PFSK-1 (cell line): ENCODE results near the gene WDR47.

Experiments used
- FOXP2 ChIP-seq: optimal IDR thresholded peaks from 2 replicates; pipeline ENCODE3; 2011; ENCODE audit warnings: borderline replicate concordance, control low read depth, inconsistent platforms; ENCODE audit not compliant: insufficient read depth; ENCODE audit errors: extremely low read length, extremely low read depth
- POLR2AphosphoS5 ChIP-seq: IDR thresholded peaks from 2 replicates; pipeline ENCODE4 v1.6.1; 2012; ENCODE audit warnings: low read depth, mild to moderate bottlenecking, control low read depth, low read length, moderate library complexity
- SIN3A ChIP-seq: IDR thresholded peaks from 2 replicates; pipeline ENCODE4 v1.6.1; 2012; ENCODE audit warnings: mild to moderate bottlenecking, low read length, moderate library complexity, borderline replicate concordance; ENCODE audit not compliant: insufficient read depth
- TAF1 ChIP-seq: IDR thresholded peaks from 2 replicates; pipeline ENCODE4 v1.6.1; 2012; ENCODE audit warnings: low read length, control low read depth, borderline replicate concordance; ENCODE audit not compliant: insufficient read depth
- TF ChIP-seq, protein P1 (sequence below), 2 experiments: IDR thresholded peaks; 2 replicates each; pipeline versions ENCODE4 v1.6.1 to v1.8.0; 2011 to 2012; ENCODE audit warnings: low read depth in 2 of 2, low read length in 2 of 2, control low read depth in 1 of 2, inconsistent platforms in 1 of 2, mild to moderate bottlenecking in 1 of 2, moderate library complexity in 1 of 2; ENCODE audit not compliant: insufficient read depth in 1 of 2

The WDR47 gene

DNA sequence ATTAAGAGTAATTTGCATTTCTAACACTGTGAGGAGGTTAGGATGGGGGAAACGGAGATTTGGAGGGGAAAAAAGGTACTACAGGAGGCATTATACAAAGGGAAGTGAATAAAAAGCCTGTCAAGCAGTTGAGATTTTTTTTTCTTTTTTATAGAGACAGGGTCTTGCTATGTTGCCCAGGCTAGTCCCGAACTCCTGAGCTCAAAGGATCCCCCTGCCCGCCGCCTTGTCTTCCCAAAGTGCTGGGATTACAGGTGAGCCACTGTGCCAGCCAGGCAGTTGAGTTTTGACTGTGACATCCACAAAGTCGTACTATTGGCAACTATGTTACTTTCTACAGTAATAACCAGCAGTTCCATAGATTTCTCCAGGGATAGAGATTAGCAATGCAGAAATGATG, 81.2 kb downstream of the WDR47 start:
- no peak for TF ChIP-seq POLR2AphosphoS5
- TF ChIP-seq SIN3A: no peak
- TF ChIP-seq, protein P1, sequence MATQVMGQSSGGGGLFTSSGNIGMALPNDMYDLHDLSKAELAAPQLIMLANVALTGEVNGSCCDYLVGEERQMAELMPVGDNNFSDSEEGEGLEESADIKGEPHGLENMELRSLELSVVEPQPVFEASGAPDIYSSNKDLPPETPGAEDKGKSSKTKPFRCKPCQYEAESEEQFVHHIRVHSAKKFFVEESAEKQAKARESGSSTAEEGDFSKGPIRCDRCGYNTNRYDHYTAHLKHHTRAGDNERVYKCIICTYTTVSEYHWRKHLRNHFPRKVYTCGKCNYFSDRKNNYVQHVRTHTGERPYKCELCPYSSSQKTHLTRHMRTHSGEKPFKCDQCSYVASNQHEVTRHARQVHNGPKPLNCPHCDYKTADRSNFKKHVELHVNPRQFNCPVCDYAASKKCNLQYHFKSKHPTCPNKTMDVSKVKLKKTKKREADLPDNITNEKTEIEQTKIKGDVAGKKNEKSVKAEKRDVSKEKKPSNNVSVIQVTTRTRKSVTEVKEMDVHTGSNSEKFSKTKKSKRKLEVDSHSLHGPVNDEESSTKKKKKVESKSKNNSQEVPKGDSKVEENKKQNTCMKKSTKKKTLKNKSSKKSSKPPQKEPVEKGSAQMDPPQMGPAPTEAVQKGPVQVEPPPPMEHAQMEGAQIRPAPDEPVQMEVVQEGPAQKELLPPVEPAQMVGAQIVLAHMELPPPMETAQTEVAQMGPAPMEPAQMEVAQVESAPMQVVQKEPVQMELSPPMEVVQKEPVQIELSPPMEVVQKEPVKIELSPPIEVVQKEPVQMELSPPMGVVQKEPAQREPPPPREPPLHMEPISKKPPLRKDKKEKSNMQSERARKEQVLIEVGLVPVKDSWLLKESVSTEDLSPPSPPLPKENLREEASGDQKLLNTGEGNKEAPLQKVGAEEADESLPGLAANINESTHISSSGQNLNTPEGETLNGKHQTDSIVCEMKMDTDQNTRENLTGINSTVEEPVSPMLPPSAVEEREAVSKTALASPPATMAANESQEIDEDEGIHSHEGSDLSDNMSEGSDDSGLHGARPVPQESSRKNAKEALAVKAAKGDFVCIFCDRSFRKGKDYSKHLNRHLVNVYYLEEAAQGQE (IDR thresholded peaks at IDR 0.05; ENCODE audit: insufficient read depth in 1 of 2, low read depth in 2 of 2, low read length in 2 of 2): no peak
- TF ChIP-seq FOXP2: no peak
- no peak for TF ChIP-seq TAF1

DNA sequence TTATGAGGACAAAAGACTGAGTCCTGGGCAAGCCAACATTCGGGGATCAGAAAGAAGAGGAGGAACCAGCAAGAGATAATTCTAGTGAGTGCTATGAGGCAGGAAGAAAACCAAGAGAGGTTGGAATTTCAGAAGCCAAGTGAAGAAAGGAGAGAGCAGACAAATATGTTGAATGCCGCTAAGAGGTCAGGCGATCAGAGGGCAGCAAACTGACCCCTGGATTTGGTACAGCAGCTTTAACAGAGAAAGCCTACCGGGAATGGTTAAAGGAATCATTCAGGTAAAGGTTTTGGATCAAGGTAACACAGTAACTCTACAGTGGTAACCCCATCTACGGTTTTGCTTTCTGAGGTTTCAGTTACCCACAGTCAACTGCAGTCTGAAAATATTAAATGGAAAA, 84.0 kb downstream of the WDR47 start:
- no peak for TF ChIP-seq TAF1
- TF ChIP-seq, protein P1 (IDR thresholded peaks at IDR 0.05; ENCODE audit: insufficient read depth in 1 of 2, low read depth in 2 of 2, low read length in 2 of 2): no peak
- no peak for TF ChIP-seq SIN3A
- TF ChIP-seq FOXP2: no peak
- TF ChIP-seq POLR2AphosphoS5: no peak

DNA sequence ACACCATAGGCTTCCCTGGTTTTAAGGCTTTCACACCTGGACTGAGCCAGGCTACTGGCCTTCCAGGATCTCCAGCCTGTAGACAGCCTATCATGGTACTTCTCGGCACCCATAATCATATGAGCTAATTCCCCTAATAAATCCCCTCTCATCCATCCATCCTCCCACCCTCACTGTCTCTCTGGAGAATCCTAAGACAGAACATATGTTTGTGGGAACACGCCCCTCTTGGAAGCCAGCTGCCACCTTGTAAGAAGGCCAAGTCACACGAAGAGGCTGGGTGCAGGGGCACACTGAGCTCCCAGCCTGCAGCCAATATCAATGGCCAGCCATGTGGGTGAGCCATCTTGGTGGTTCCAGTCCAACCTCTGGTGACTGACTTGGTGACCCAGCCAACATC, 86.0 kb downstream of the WDR47 start:
- TF ChIP-seq POLR2AphosphoS5: no peak
- TF ChIP-seq, protein P1 (IDR thresholded peaks at IDR 0.05; ENCODE audit: insufficient read depth in 1 of 2, low read depth in 2 of 2, low read length in 2 of 2): no peak
- no peak for TF ChIP-seq SIN3A
- TF ChIP-seq TAF1: no peak
- no peak for TF ChIP-seq FOXP2

DNA sequence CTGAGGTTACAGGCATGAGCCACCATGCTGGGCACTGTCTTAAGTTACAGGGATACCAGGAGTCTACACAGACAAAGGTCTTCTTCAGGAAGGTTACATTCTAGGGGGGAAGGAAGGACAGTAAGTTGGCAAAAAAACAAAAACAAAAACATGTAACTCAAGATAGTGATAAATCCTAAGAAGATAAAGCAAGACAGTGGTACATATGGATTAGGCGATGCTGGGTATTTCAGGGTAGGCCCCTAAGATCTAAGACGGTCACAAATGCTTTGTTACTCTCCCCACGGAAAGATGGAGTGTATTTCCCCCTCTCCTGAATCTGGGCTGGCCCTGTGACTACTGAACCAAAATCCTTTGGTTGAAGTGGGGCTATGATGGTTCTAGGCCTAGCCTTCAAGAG, 86.8 kb downstream of the WDR47 start:
- TF ChIP-seq, protein P1 (IDR thresholded peaks at IDR 0.05; ENCODE audit: insufficient read depth in 1 of 2, low read depth in 2 of 2, low read length in 2 of 2): no peak
- TF ChIP-seq SIN3A: no peak
- TF ChIP-seq TAF1: no peak
- no peak for TF ChIP-seq FOXP2
- no peak for TF ChIP-seq POLR2AphosphoS5

DNA sequence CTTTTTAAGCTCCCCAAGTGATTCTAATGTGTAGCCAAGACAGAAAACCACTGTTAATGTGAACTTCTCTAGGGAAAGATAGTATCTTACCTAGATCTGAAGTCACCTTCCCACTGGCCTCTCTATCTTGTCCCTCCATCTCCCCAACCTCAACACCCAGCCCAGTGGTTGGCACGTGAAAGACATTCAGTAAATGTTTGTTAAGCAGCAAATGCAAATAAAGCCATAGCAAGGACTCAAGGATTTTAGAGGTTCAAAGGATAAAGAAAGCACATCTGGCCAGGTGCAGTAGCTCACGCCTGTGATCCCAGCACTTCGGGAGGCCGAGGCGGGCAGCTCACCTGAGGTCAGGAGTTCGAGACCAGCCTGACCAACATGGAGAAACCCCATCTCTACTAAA, 88.5 kb downstream of the WDR47 start:
- TF ChIP-seq, protein P1 (IDR thresholded peaks at IDR 0.05; ENCODE audit: insufficient read depth in 1 of 2, low read depth in 2 of 2, low read length in 2 of 2): no peak
- no peak for TF ChIP-seq POLR2AphosphoS5
- TF ChIP-seq FOXP2: no peak
- no peak for TF ChIP-seq SIN3A
- no peak for TF ChIP-seq TAF1
